Brain microvascular endothelial cell (primary cell): Measurements from ENCODE around the gene LAMA5.

Experiments
- DNase-seq: peaks from one replicate; pipeline ENCODE4 v3.0.0-alpha.2; 2020
- H3K27ac ChIP-seq: fragments of 250-450 bp; sonication (Bioruptor Pico); 2 replicates; pipeline ENCODE4 v1.5.1; 2020; ENCODE audit warnings: mild to moderate bottlenecking, moderate library complexity
- H3K27me3 ChIP-seq: fragments of 250-450 bp; sonication (Bioruptor Pico); replicated peaks from 2 replicates; pipeline ENCODE4 v1.5.1; 2020; ENCODE audit warnings: mild to moderate bottlenecking
- H3K36me3 ChIP-seq: fragments of 250-450 bp; sonication (Bioruptor Pico); replicated peaks from 2 replicates; pipeline ENCODE4 v1.5.1; 2020; ENCODE audit warnings: mild to moderate bottlenecking
- H3K4me3 ChIP-seq: 2 replicates; pipeline ENCODE4 v1.5.1; 2011; ENCODE audit warnings: low read depth, mild to moderate bottlenecking, control low read depth, low read length, moderate library complexity
- CTCF ChIP-seq: IDR thresholded peaks from 2 replicates; pipeline ENCODE4 v1.5.1; 2011; ENCODE audit warnings: low read depth, mild to moderate bottlenecking, moderate library complexity, low read length, control low read depth, inconsistent platforms; ENCODE audit errors: missing control alignments
- in situ Hi-C: cut with HindIII; loops from 2 replicates; pipeline ENCODE4 v1.10.0; 2017; ENCODE audit warnings: low sequenced_read_pairs, low pct_ligation_motif_present

LAMA5 gene

DNA sequence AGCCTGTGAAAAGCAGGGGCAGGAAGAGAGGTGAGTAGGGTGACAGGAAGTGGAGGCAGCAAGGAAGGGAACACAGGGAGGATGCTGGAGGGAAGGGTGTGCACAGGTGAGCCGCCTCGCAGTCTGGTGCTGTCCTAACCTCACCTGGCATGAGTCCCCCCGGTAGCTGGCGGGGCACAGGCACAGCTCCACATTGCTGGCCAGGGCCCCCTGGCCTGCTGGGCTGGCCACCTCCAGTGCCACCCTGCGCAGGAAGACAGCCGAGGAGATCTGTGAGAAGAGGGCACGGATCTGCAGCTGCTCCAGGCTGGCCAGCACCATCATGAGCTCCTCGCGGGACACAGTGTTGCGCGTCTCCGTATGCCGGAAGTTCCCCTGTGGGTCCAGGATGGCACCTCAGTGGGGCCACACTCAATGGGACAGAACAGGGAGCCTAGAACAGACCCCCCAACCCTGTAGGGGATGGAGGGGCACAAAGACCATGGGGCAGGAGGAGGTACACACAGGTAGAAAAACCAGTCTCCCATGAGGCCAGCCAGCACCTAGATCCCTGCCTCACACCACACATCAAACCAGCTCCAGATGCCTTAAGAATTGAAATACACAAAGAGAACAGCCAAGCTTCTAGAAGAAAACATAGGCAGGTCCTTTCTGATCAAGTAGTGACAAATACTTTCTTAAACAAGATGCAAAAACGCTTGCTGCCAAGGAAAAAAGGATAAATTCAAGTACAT lies 41.8 kb downstream of the LAMA5 start:
- no peak for DNase-seq
- Histone ChIP-seq H3K4me3 (no peak overlapping the region), H3K36me3 (peaks cover 62% of the 10 kb centered on the region), H3K27ac (no peak overlapping the region), H3K27me3 (no peaks in the 10 kb centered on the region)
- in situ Hi-C loops = no loop called here
- no peak for TF ChIP-seq CTCF

GRCh38 chr20:62323980-62324906 lies 42.9 kb downstream of the LAMA5 start:
- no peak for TF ChIP-seq CTCF
- no peak overlapping the region for H3K27ac ChIP-seq
- no peaks in the 10 kb centered on the region for H3K27me3 ChIP-seq
- H3K36me3 ChIP-seq = peaks cover 57% of the 10 kb centered on the region
- H3K4me3 ChIP-seq = no peak overlapping the region
- in situ Hi-C loops = no loop called here
- DNase-seq = no peak

DNA sequence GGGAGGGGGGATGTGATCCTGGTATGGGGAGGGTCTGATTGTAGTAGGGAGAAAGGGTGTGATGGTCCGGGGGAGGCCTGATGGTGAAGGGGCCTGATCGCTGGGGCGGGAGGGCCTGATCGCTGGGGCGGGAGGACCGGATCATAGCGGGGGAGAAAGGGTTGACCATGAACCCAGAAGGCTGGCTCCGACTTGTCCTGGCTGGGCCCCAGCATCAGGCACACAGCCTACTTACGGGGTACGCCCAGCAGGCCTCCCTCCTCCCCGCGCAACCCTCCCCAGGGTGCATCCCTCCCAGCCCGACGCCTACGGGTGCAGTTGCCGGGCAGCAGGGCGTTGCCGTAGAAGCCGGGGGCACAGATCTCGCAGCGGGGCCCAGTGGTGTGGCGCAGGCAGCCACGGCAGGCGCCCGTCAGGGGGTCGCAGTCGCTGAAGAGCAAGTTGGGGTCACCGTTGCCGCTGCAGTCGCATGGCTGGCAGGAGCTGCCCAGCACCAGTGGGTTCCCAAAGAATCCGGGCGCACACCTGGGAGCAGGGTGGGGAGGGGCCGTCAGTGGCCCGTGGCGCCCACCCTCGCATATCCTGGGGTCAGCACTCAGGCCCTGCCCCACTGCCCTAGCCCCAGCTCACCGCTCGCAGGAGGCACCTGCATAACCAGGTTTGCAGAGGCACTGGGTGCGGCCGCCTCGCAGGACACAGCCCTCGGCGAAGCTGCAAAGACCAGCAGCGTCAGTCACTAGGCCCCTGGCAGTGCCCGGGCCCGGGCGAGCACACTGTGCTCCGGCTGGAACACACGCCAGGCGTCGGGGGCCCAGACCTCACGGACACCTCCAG lies 43.7 kb downstream of the LAMA5 start:
- DNase-seq = no peak
- no peaks in the 10 kb centered on the region for H3K27me3 ChIP-seq
- H3K36me3 ChIP-seq = peaks cover 58% of the 10 kb centered on the region
- H3K4me3 ChIP-seq = no peak overlapping the region
- no peak for TF ChIP-seq CTCF
- H3K27ac ChIP-seq = no peak overlapping the region
- in situ Hi-C loops = no loop called here

DNA sequence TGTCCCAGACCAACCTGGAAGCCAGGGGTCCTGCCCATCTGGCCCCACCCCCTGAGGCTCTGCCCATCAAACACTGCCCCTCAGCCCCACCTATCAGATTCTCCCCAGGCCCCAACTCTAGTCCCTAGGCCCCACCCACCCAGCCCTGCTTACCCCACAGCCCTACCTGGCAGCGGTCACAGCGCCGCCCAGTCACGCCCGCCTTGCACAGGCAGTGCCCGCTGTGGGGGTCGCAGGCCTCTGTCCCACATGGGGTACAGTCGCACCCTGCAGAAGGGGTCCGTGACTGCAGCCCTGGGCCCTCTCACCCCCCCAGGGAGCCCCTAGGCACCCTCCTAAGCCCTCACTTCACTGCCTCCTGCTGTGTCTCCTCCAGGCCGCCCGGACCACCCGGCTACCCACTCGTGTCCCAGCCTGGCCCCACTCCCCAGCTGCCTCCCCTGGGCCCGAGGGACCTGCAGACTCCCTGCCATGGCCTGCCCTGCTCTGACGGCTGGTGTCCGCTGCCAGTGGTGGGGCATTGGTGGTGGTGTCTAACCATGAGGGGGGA lies 44.5 kb downstream of the LAMA5 start:
- no peak for DNase-seq
- Histone ChIP-seq H3K27ac (no peak overlapping the region), H3K27me3 (no peaks in the 10 kb centered on the region), H3K4me3 (no peak overlapping the region), H3K36me3 (peaks cover 50% of the 10 kb centered on the region)
- in situ Hi-C loops = no loop called here
- TF ChIP-seq CTCF = no peak

DNA sequence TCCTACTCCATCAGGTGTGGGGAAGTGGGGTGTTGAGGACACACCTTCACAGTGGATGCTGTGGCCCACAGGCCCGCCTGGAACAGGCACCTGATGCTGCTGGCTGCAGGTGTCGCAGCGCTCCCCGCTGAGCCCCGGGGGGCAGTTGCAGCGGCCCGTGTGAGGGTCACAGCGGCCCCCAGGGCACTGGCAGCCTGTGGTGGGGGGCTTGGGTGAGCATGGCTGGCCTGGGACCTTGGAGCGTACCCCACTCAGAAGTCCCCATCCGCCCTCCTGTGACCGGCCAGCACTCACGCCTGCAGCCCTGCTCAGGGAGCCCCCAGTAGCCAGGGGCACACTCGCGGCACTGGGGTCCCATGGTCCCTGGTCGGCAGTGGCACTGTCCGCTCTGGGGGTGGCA lies 45.1 kb downstream of the LAMA5 start:
- in situ Hi-C loops = no loop called here
- Histone ChIP-seq H3K4me3 (no peak overlapping the region), H3K27ac (no peak overlapping the region), H3K27me3 (no peaks in the 10 kb centered on the region), H3K36me3 (peaks cover 50% of the 10 kb centered on the region)
- DNase-seq = no peak
- no peak for TF ChIP-seq CTCF
